22Rv1 (cell line): Measurements from ENCODE around the gene ANGPTL7.

Source experiments
- CTCF ChIP-seq: fragments of 450-650 bp; IDR thresholded peaks from 2 replicates; pipeline ENCODE4 v1.5.1; 2017; ENCODE audit warnings: mild to moderate bottlenecking
- ZFX ChIP-seq: fragments of 450-650 bp; IDR thresholded peaks from 2 replicates; pipeline ENCODE4 v1.6.1; 2017; ENCODE audit warnings: antibody characterized with exemption, borderline replicate concordance

- TF ChIP-seq ZFX: no peak
- TF ChIP-seq CTCF: no peak
These were observed 7.8 kb downstream of the ANGPTL7 start for GRCh38 chr1:11196945-11197344.
